GM21423 (cell line): ENCODE measurements around the gene FAM174C.

Source experiments
- ATAC-seq: cut with Tn5 transposase; IDR thresholded peaks from one replicate; pipeline ENCODE4 v1.9.1; 2021; ENCODE audit warnings: mild to moderate bottlenecking, moderate library complexity; ENCODE audit not compliant: unreplicated experiment

The FAM174C gene

GRCh38 chr19:1275260-1275975, at the start of gene FAM174C:
FAM174C (plus strand) TSS chr19:1275530; CDS start chr19:1275550, 20 bp downstream.
- peak; percentile 64 for ATAC-seq

GRCh38 chr19:1226227-1226518, 49.2 kb upstream of the FAM174C start:
- no peak for ATAC-seq

- no peak for ATAC-seq
Measured at GRCh38 chr19:1226522-1227303, 48.6 kb upstream of the FAM174C start.

- no peak for ATAC-seq
Measured at GRCh38 chr19:1227304-1228054, 47.9 kb upstream of the FAM174C start.

DNA sequence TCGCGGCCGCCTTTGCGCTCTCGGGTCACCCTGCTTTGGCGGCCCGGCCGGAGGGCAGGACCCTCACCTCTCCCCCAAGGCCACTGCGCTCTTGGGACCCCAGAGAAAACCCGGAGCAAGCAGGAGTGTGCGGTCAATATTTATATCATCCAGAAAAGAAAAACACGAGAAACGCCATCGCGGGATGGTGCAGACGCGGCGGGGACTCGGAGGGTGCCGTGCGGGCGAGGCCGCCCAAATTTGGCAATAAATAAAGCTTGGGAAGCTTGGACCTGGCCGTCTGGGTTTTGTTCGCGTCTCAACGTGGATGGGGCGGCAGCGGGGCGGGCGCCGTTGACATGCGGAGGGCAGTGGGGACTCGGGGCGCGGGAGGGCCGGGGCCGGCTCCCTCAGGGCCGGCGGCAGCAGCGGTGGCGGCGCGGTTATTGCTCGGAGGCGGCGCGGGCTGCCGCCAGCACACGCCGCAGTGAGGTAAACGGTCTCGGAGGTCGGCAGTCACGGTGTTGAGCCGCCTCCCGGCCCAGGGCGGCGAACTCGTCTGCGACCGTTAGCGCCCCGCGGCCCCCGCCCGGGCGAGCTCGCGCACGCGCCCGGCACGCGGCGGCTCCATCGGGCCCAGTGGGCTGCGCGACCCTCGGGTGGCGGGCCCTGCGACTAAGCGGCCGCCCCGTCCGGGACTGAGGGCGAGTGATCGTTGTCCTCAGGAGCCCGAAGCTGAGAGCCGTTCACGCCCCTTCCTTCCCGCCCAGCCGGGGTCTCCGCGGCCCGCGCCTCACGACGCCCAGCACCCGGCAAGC, 47.0 kb upstream of the FAM174C start:
- no peak for ATAC-seq

DNA sequence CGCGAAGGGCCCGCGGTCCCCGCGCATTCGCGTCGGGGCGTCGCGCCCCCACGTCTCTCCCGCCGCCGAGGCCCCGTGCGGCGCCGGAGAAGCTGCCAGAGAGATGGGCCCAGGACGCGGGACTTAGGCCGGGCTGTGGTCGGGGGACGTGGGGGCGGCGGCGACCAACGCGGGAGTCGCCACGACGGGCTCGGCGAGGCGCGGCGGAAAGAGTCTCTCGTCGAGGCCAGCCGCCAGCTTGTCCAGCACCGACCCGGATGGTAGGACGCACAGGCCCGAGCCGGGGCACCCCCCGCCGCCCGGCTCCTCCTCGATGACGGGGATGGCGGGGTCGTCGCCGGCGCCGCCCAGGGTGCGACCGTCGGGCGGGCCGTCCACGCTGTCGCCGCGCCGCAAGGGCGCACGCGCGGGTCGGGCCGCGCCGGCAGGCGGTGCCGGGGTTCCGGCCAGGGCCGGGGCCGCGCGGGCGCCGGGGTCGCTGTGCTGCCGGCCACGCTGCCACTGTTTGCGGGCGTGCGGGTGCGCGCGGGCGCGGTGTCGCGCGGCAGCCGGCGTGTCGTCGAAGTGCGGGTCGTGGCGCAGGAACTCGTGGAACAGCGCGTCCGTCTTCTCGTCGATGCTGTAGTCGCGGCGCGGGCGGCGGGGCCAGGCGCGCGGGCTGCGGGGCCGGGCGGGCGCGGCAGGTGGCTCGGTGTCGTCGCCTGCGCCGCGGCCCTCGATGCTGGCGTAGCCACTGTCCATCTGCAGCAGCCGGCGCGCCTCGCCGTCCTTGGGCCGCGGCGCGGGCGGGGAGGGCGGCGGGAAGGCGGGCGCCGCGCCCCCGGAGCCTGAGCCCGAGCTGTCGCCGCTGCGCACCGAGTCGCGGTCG, 46.0 kb upstream of the FAM174C start:
- no peak for ATAC-seq

- ATAC-seq: no peak
Measured at GRCh38 chr19:1229924-1230782, 45.2 kb upstream of the FAM174C start.

DNA sequence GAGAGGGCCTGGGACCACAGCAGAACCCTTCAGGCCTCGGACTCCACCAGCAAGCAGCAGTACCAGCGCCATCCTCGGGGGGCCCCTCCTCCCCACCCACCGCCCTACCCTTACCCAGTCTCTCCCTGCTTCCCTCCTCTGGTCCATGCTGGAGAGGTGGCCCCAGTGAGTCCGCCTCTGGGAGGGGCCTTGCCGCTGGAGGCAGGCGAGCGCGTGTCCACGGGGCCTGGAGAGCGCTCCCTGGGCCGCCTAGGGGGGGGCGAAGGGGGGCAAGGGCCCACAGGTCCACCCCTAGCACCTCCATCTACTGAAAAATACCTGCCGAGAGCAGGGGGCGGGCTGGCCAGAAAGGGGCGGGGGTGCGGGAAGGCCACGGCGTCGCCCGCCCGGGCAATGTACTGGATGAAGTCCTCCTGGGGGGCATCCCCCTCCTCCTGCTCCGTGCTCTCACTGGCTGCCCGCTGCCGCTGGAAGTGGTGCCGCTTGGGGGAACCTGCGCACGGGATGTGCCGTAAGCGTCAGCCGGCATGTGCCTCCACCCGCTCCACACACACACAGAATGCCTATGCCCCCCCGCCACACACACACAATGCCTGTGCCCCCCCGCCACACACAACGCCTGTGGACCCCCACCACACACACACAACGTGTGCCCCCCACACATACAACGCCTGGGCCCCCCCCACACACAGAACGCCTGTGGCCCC, 44.4 kb upstream of the FAM174C start:
- no peak for ATAC-seq

GRCh38 chr19:1231729-1232637, 43.3 kb upstream of the FAM174C start:
- ATAC-seq: no peak

DNA sequence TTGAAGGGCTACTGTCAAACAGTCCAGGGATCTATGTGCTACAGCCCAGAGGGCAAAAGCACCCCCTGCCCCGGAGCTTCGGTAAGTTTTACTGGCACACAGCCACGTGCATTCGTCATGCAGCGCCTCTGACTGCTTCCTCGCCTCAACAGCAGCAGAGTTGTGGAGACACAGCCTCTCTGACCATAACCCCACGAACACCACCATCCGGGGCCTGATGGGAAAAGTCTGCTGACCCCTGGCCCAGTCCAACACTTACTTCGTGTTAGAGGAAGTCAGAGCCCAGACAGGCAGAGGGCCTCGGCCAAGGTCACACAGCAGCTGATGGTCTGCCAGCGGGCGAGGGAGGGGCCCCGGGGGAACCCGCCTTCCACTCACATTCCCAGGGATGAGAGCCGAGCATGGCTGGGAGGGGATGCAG, 42.7 kb upstream of the FAM174C start:
- ATAC-seq: no peak

GRCh38 chr19:1233115-1233667, 42.1 kb upstream of the FAM174C start:
- no peak for ATAC-seq

GRCh38 chr19:1234051-1234954, 41.0 kb upstream of the FAM174C start:
- ATAC-seq: no peak

DNA sequence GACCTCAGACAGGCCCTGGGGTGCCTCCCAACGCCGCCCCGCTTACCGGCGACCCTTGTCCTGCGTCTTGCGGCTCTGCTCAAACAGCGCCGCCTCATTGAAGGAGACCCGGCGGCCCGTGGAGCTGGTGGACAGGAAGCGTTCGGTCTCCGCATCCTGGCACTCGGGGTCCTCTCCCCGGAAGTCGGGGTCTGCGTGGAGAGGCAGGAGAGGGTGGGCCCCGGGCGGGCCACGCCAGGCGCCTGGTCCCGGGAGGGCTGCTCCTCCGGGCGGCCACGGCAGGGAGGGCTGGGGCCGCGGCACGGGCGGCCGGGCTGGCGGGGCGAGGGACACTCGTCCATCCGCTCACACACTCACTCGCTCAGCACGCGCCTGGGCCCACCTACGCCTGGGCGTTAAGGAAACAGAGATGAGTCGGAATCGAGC, 40.4 kb upstream of the FAM174C start:
- ATAC-seq: no peak

GRCh38 chr19:1235625-1236538, 39.4 kb upstream of the FAM174C start:
- ATAC-seq: no peak

DNA sequence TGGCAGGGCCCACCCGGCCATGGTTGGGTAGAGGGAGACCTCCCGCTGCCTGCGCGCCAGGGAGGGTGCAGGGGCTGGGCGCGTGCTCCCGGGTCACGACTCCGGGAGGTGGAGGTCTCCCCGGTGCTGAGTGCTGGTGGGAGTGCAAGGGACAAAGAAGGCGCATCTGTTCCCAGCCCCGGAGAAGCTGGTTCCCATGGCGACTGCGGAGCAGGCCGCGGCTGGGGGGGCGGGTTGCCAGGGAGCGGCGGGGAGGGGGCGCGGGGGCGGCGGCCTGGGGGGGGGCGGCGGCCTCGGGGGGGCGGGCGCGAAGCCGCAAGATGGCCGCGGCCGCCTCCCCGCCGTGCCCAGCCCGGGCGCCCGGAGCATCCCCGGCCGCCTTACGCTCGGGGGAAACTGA, 38.8 kb upstream of the FAM174C start:
- ATAC-seq: no peak
